Chondrocyte (in vitro differentiated cells): ENCODE results near the gene MARCHF10. TPM values are rescaled to one million over a fixed set of nuclear protein-coding genes. Genes with fewer than 3 reads are reported as not detected.

Source experiments
- DNase-seq: peaks from one replicate; pipeline ENCODE4 v3.0.0; 2021; ENCODE audit warnings: mixed read lengths, low spot score
- H3K27ac Mint-ChIP-seq: one replicate; pipeline ENCODE4 v1.8.0; 2021; ENCODE audit warnings: mild to moderate bottlenecking, moderate library complexity, mixed read lengths; ENCODE audit not compliant: unreplicated experiment
- H3K27me3 Mint-ChIP-seq: 2 replicates; pipeline ENCODE4 v1.8.0; 2021; ENCODE audit warnings: low read depth, mixed read lengths
- H3K36me3 Mint-ChIP-seq: 2 replicates; pipeline ENCODE4 v1.8.0; 2021; ENCODE audit warnings: low read depth, mixed read lengths
- H3K4me1 Mint-ChIP-seq: 2 replicates; pipeline ENCODE4 v1.8.0; 2021; ENCODE audit warnings: low read depth, mild to moderate bottlenecking, mixed read lengths
- H3K4me3 Mint-ChIP-seq: one replicate; pipeline ENCODE4 v1.8.0; 2021; ENCODE audit warnings: mild to moderate bottlenecking, moderate library complexity, mixed read lengths; ENCODE audit not compliant: unreplicated experiment
- H3K9me3 Mint-ChIP-seq: 2 replicates; pipeline ENCODE4 v1.8.0; 2021; ENCODE audit warnings: low read depth, mixed read lengths
- total RNA-seq: library from RNA; stranded (reverse); gene quantifications from 3 replicates; pipeline ENCODE4 v1.2.1, GENCODE V29; 2021
- TF ChIP-seq, protein P1 (sequence below): fragments of 200-600 bp; sonication (generic); IDR thresholded peaks from 2 replicates; pipeline ENCODE4 v1.5.0; 2021; ENCODE audit warnings: antibody characterized with exemption, mild to moderate bottlenecking, moderate library complexity

MARCHF10 gene
- total RNA-seq, 1 donor from 2014 or later = 0.17 TPM

- Mint-ChIP-seq H3K4me3 (no peak overlapping the region), H3K9me3 (no peaks in the 10 kb centered on the region), H3K36me3 (no peaks in the 10 kb centered on the region), H3K4me1 (peaks cover 5% of the 10 kb centered on the region), H3K27me3 (no peaks in the 10 kb centered on the region), H3K27ac (no peak overlapping the region)
- DNase-seq = no peak
- TF ChIP-seq, protein P1, sequence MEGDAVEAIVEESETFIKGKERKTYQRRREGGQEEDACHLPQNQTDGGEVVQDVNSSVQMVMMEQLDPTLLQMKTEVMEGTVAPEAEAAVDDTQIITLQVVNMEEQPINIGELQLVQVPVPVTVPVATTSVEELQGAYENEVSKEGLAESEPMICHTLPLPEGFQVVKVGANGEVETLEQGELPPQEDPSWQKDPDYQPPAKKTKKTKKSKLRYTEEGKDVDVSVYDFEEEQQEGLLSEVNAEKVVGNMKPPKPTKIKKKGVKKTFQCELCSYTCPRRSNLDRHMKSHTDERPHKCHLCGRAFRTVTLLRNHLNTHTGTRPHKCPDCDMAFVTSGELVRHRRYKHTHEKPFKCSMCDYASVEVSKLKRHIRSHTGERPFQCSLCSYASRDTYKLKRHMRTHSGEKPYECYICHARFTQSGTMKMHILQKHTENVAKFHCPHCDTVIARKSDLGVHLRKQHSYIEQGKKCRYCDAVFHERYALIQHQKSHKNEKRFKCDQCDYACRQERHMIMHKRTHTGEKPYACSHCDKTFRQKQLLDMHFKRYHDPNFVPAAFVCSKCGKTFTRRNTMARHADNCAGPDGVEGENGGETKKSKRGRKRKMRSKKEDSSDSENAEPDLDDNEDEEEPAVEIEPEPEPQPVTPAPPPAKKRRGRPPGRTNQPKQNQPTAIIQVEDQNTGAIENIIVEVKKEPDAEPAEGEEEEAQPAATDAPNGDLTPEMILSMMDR = no peak
Measured at GRCh38 chr17:62760059-62760944, 47.8 kb downstream of the MARCHF10 start.

DNA sequence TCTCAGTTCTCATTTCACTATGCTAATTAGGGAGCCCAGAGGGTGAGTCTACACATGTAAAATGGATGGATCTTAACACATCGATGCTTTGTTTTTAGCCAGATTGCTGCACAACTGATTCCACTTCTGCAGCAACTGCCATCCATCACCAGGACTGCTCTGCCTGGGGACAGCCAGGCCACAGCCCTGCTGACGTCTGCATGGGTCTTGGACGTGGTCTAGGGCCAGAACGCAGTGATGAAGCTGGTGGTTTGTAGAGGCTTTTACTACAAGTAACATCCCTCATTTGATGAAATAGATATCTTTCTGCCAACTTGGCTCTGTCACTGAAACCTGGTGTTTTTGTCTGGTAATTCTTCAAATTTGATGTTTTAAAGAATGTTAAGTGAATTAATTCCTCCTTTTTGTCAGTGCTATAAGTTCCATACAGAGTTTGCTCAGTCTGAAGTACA lies 50.6 kb downstream of the MARCHF10 start:
- no peak overlapping the region for H3K27ac Mint-ChIP-seq
- DNase-seq = no peak
- no peaks in the 10 kb centered on the region for H3K27me3 Mint-ChIP-seq
- peaks cover 12% of the 10 kb centered on the region for H3K4me1 Mint-ChIP-seq
- H3K36me3 Mint-ChIP-seq = no peaks in the 10 kb centered on the region
- TF ChIP-seq, protein P1 = no peak
- H3K4me3 Mint-ChIP-seq = no peak overlapping the region
- H3K9me3 Mint-ChIP-seq = no peaks in the 10 kb centered on the region

DNA sequence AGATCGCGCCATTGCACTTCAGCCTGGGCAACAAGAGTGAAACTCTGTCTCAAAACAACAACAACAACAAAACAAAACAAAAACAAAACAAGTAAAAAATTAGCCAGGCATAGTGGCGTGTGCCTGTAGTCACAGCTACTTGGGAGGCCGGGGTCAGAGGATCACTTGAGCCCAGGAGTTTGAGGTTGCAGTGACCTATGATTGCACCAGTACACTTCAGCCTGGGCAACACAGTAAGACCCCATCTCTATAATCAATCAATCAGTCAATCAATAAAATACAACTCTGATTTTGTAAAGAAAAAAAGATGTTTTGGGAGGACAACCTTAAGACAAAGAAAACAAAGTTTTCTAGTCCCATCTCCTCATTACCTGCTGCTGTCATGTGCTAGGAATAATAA lies 51.9 kb downstream of the MARCHF10 start:
- TF ChIP-seq, protein P1 = no peak
- H3K4me1 Mint-ChIP-seq = peaks cover 14% of the 10 kb centered on the region

DNA sequence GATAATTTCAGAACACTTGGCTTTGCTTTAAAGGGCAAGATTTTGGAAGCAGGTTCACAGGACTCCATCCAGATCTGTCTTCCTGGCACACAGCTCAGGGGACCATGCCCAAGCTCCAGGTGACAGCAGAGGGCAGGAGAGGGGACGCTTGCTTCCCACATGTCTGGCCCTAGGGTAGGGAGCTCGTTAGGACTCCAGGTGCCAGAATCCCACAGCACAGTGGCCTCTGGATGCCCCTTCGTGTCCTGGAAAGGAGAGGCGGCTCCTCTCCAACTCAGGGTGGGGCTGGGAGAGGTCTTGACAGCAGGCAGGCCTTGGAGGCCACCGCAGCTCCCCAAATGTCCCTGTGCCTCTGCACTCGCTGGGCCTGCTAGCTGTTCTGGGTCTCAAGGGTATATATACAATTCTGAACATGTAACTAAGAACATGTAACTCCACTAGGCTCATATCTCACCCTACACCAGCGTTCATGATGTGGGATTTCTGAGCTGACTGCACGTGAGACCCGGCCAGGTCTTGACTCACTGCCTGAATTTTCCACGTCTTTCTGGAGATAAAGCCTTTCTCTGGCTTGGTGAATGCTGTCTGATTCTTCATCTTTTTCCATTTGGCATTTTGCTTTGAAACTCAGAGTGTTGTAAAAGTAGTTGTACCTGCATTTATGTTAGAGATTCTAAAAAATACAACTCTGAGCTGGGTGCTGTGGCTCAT lies 52.8 kb downstream of the MARCHF10 start:
- Mint-ChIP-seq H3K4me1 (peaks cover 16% of the 10 kb centered on the region), H3K4me3 (no peak overlapping the region), H3K27ac (no peak overlapping the region), H3K36me3 (no peaks in the 10 kb centered on the region), H3K9me3 (no peaks in the 10 kb centered on the region), H3K27me3 (peaks cover under 1% of the 10 kb centered on the region)
- DNase-seq = no peak
- TF ChIP-seq, protein P1 = no peak

More for the DNA sequence above, 51.9 kb downstream of the MARCHF10 start:
- DNase-seq = no peak
- Mint-ChIP-seq H3K9me3 (no peaks in the 10 kb centered on the region), H3K27ac (no peak overlapping the region), H3K36me3 (no peaks in the 10 kb centered on the region), H3K4me3 (no peak overlapping the region), H3K27me3 (no peaks in the 10 kb centered on the region)

DNA sequence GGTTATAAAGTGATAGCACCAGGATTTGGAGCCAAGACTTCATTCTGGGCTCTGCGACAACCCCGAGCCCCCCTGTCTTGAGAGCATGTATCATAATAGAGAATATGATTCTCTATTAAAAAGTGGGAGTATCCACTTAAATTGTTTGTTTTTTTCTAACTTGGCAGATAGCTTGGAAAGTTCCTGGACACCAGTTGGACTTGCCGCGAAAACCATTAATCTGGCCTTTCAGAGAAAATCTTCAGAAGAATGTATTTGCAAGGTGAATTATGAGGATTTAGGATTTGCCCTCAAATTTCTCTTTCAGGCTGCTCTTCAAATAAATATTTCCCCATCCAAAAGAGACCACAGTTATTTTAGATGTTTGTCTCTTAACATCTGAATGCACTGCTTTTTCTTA lies 53.5 kb downstream of the MARCHF10 start:
- no peaks in the 10 kb centered on the region for H3K36me3 Mint-ChIP-seq
- H3K9me3 Mint-ChIP-seq = no peaks in the 10 kb centered on the region
- DNase-seq = no peak
- TF ChIP-seq, protein P1 = no peak
- no peak overlapping the region for H3K4me3 Mint-ChIP-seq
- peaks cover 1% of the 10 kb centered on the region for H3K27me3 Mint-ChIP-seq
- H3K4me1 Mint-ChIP-seq = peaks cover 16% of the 10 kb centered on the region
- no peak overlapping the region for H3K27ac Mint-ChIP-seq
